ENCODE measurements around the gene NID1. TPM values are rescaled to one million over a fixed set of nuclear protein-coding genes. Genes with fewer than 3 reads are reported as not detected.
A peak's percentile ranks its signal among the peaks of the same experiment; 100 is the strongest.
"Not testable (repeated sequence)": the region's sequence is repeated elsewhere in the genome, so short reads cannot be mapped to it uniquely, and the experiment has no call there.

The NID1 gene
- total RNA-seq, 1 experiment from 2014 or later, result 11.1 TPM

DNA sequence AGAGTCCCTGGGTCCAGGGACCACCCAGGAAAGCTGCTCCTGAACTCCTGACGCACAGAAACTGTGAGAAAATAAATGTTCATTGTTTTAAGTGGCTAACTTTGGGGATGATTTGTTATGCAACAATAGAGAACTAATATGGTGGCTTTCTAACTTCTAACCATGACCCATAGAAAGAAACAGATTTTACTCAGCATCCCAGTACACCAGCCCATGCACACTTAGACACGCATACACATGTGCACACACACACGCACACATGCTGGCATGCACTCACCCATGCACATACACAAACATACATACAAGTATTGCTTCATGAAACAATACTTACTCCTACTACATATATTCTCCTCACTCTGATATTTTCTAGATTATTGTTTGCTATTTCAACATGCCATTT is 57.1 kb downstream of the NID1 start:
- TF ChIP-seq EZH2 (IDR thresholded peaks at IDR 0.05; ENCODE audit: low read length, unreplicated experiment) (no peak), EZH2phosphoT487 (IDR thresholded peaks at IDR 0.05; ENCODE audit: borderline replicate concordance, low read length) (no peak)
- TF ChIP-seq, protein P1, sequence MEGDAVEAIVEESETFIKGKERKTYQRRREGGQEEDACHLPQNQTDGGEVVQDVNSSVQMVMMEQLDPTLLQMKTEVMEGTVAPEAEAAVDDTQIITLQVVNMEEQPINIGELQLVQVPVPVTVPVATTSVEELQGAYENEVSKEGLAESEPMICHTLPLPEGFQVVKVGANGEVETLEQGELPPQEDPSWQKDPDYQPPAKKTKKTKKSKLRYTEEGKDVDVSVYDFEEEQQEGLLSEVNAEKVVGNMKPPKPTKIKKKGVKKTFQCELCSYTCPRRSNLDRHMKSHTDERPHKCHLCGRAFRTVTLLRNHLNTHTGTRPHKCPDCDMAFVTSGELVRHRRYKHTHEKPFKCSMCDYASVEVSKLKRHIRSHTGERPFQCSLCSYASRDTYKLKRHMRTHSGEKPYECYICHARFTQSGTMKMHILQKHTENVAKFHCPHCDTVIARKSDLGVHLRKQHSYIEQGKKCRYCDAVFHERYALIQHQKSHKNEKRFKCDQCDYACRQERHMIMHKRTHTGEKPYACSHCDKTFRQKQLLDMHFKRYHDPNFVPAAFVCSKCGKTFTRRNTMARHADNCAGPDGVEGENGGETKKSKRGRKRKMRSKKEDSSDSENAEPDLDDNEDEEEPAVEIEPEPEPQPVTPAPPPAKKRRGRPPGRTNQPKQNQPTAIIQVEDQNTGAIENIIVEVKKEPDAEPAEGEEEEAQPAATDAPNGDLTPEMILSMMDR (conservative IDR thresholded peaks at IDR 0.05; ENCODE audit: low read depth, low read length), result no peak
- DNase-seq, result no peak
- Histone ChIP-seq H3K79me2 (ENCODE audit: low read length) (no peaks in the 10 kb centered on the region), H3K27me3 (ENCODE audit: low read length) (no peaks in the 10 kb centered on the region), H3K9me2 (replicated peaks; ENCODE audit: low read length) (no peaks in the 10 kb centered on the region), H3K4me3 (ENCODE audit: low read length) (no peak overlapping the region), H3K27ac (ENCODE audit: low read length) (no peak overlapping the region), H3K36me3 (ENCODE audit: low read depth, low read length) (no peaks in the 10 kb centered on the region), H4K20me1 (ENCODE audit: low read length) (no peaks in the 10 kb centered on the region), H3K4me2 (ENCODE audit: low read length) (no peak overlapping the region), H2AFZ (ENCODE audit: low read length) (no peak overlapping the region), H3K4me1 (ENCODE audit: insufficient read depth, low read length) (peaks cover 19% of the 10 kb centered on the region), H3K9me3 (ENCODE audit: low read length) (no peaks in the 10 kb centered on the region), H3K9ac (ENCODE audit: low read length) (no peak overlapping the region), H3F3A (ENCODE audit: low read length, unreplicated experiment) (no peaks in the 10 kb centered on the region)
- no peak for ATAC-seq
- POLR2A ChIA-PET (ENCODE audit: unreplicated experiment), result no interaction called here
- no TSS peak for BruUV-seq (replicated peaks)
- intact Hi-C loops (cut with micrococcal nuclease), result no loop called here
- CTCF ChIA-PET, result no interaction called here

DNA sequence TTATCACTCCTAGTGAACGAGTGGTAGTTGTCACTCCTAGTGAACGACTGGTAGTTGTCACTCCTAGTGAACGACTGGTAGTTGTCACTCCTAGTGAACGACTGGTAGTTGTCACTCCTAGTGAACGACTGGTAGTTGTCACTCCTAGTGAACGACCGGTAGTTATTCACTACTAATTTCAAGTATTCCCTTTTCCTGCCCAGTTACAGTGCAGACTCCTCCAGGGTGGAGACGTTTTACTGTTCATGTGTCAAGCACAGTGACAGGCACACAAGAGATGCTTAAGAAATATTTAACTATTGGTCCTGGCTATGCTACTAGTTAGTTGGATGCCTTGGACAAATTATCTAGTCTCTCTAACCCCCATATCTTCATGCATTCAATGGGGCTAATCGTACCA is 61.8 kb downstream of the NID1 start:
- CTCF ChIA-PET; H3K4me2 ChIP-seq (ENCODE audit: low read length); H3K79me2 ChIP-seq (ENCODE audit: low read length); DNase-seq; H3K36me3 ChIP-seq (ENCODE audit: low read depth, low read length); H3K9me3 ChIP-seq (ENCODE audit: low read length); H3K27me3 ChIP-seq (ENCODE audit: low read length); H3K9ac ChIP-seq (ENCODE audit: low read length); intact Hi-C loops (cut with micrococcal nuclease); BruUV-seq (replicated peaks); H3K9me2 ChIP-seq (replicated peaks; ENCODE audit: low read length); H3K4me3 ChIP-seq (ENCODE audit: low read length); H2AFZ ChIP-seq (ENCODE audit: low read length); POLR2A ChIA-PET (ENCODE audit: unreplicated experiment); ATAC-seq; H4K20me1 ChIP-seq (ENCODE audit: low read length); H3F3A ChIP-seq (ENCODE audit: low read length, unreplicated experiment): not testable (repeated sequence)
- peaks cover 38% of the 10 kb centered on the region for H3K4me1 ChIP-seq (ENCODE audit: insufficient read depth, low read length)
- H3K27ac ChIP-seq (ENCODE audit: low read length), result peak overlapping the region; percentile 70; the same call in 1 of the 2 replicates

DNA sequence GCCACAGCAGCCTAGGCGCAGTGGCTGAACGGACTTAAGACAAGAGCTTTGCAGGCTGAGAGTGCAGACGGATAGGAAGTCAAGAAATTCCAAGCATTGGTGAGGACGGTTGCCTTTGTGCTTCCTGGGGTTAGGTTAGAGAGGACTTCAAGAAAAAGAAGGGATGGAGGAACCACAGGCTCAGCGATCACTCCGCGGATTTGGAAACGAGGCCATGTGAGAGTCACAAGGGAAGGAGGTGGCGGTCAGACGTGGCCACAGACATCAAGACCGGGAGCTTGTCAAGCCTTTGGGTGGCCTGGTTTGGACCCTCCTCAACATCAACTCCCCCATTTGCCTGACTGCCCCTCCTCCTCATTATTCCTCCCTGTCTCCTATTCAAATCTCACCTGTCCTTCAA is 62.3 kb downstream of the NID1 start:
- Histone ChIP-seq H3K4me1 (ENCODE audit: insufficient read depth, low read length) (peaks cover 38% of the 10 kb centered on the region), H2AFZ (ENCODE audit: low read length) (no peak overlapping the region), H3K27ac (ENCODE audit: low read length) (peak overlapping the region; percentile 96; the same call in 1 of the 2 replicates), H3K27me3 (ENCODE audit: low read length) (no peaks in the 10 kb centered on the region), H3K36me3 (ENCODE audit: low read depth, low read length) (no peaks in the 10 kb centered on the region), H3K9me2 (replicated peaks; ENCODE audit: low read length) (no peaks in the 10 kb centered on the region), H3F3A (ENCODE audit: low read length, unreplicated experiment) (no peaks in the 10 kb centered on the region), H3K4me2 (ENCODE audit: low read length) (no peak overlapping the region), H3K9me3 (ENCODE audit: low read length) (no peaks in the 10 kb centered on the region), H4K20me1 (ENCODE audit: low read length) (no peaks in the 10 kb centered on the region), H3K9ac (ENCODE audit: low read length) (no peak overlapping the region), H3K79me2 (ENCODE audit: low read length) (no peaks in the 10 kb centered on the region), H3K4me3 (ENCODE audit: low read length) (no peak overlapping the region)
- ATAC-seq (no peak), DNase-seq (no peak)
- TF ChIP-seq EZH2 (IDR thresholded peaks at IDR 0.05; ENCODE audit: low read length, unreplicated experiment) (no peak), EZH2phosphoT487 (IDR thresholded peaks at IDR 0.05; ENCODE audit: borderline replicate concordance, low read length) (no peak)
- TF ChIP-seq, protein P1 (conservative IDR thresholded peaks at IDR 0.05; ENCODE audit: low read depth, low read length), result no peak
- BruUV-seq (replicated peaks), result no TSS peak
- intact Hi-C loops (cut with micrococcal nuclease), result no loop called here
- ChIA-PET CTCF (no interaction called here), POLR2A (ENCODE audit: unreplicated experiment) (no interaction called here)
